HEK293 (cell line): ENCODE measurements around the gene GPER1.

Source experiments
- CTCF ChIA-PET: fragments of 350-600 bp; formaldehyde crosslinking; extraction: SDS; loops from one replicate; lab custom pipeline; 2021; ENCODE audit warnings: antibody characterized with exemption; lab: Yijun Ruan, JAX
- POLR2A ChIA-PET: fragments of 300-600 bp; formaldehyde crosslinking; extraction: SDS; loops from one replicate; lab custom pipeline; 2020; ENCODE audit warnings: antibody characterized with exemption, inconsistent platforms; lab: Yijun Ruan, JAX
- H3K27ac ChIP-seq: fragments of 200-500 bp; sonication (Bioruptor generic); 2 replicates; pipeline ENCODE4 v1.5.1; 2014; ENCODE audit warnings: low read depth, low read length, control low read depth, inconsistent platforms; ENCODE audit errors: extremely low read depth
- H3K36me3 ChIP-seq, 2 experiments: fragments of 200-500 bp in 1 of 2; sonication (Bioruptor generic) in 1 of 2; 1 replicate in 1 of 2; 2 replicates in 1 of 2; pipeline ENCODE4 v1.5.1; 2014 to 2017; ENCODE audit warnings: inconsistent platforms in 2 of 2, low read length in 2 of 2; ENCODE audit not compliant: control insufficient read depth in 2 of 2, insufficient read depth in 1 of 2
- H3K4me1 ChIP-seq: fragments of 200-500 bp; sonication (Bioruptor generic); 2 replicates; pipeline ENCODE4 v1.5.1; 2014; ENCODE audit warnings: mild to moderate bottlenecking, low read length, inconsistent platforms; ENCODE audit not compliant: control insufficient read depth, insufficient read depth
- H3K4me3 ChIP-seq: 2 replicates; pipeline ENCODE4 v1.5.1; 2011; ENCODE audit warnings: low read depth, mild to moderate bottlenecking, control low read depth, low read length, moderate library complexity
- H3K9me3 ChIP-seq: fragments of 200-500 bp; sonication (Bioruptor generic); 2 replicates; pipeline ENCODE4 v1.5.1; 2014; ENCODE audit warnings: low read depth, low read length, inconsistent platforms; ENCODE audit not compliant: control insufficient read depth, insufficient read depth
- AEBP2 ChIP-seq: fragments of 450-650 bp; formaldehyde crosslinking; IDR thresholded peaks from 2 replicates; pipeline ENCODE4 v1.5.1; 2016; ENCODE audit warnings: missing biosample characterization, missing genetic modification characterization, borderline replicate concordance
- GLI2 ChIP-seq: fragments of 450-650 bp; formaldehyde crosslinking; IDR thresholded peaks from 2 replicates; pipeline ENCODE4; 2017; ENCODE audit warnings: missing biosample characterization, missing genetic modification characterization, low read depth, borderline replicate concordance
- GLIS2 ChIP-seq: fragments of 450-650 bp; formaldehyde crosslinking; IDR thresholded peaks from 2 replicates; pipeline ENCODE4 v1.5.1; 2016; ENCODE audit warnings: missing biosample characterization, missing genetic modification characterization
- HOXD13 ChIP-seq: sonication (generic); formaldehyde crosslinking; IDR thresholded peaks from 2 replicates; pipeline ENCODE4 v1.8.0; 2022; ENCODE audit warnings: missing genetic modification reagents, borderline replicate concordance
- OVOL3 ChIP-seq: fragments of 450-650 bp; formaldehyde crosslinking; IDR thresholded peaks from 2 replicates; pipeline ENCODE4 v1.5.1; 2016; ENCODE audit warnings: missing biosample characterization, missing genetic modification characterization
- REST ChIP-seq: fragments of 450-650 bp; formaldehyde crosslinking; IDR thresholded peaks from 2 replicates; pipeline ENCODE4 v1.5.1; 2016; ENCODE audit warnings: missing biosample characterization, missing genetic modification characterization
- SCRT2 ChIP-seq: fragments of 450-650 bp; formaldehyde crosslinking; IDR thresholded peaks from 2 replicates; pipeline ENCODE4 v1.5.1; 2016; ENCODE audit warnings: missing biosample characterization, missing genetic modification characterization
- ZEB2 ChIP-seq: fragments of 450-650 bp; formaldehyde crosslinking; IDR thresholded peaks from 2 replicates; pipeline ENCODE4 v1.5.1; 2016; ENCODE audit warnings: missing biosample characterization, missing genetic modification characterization
- ZNF10 ChIP-seq: fragments of 450-650 bp; formaldehyde crosslinking; IDR thresholded peaks from 2 replicates; pipeline ENCODE4 v1.5.1; 2017; ENCODE audit warnings: missing biosample characterization, missing genetic modification characterization
- ZNF24 ChIP-seq: fragments of 450-650 bp; formaldehyde crosslinking; IDR thresholded peaks from 2 replicates; pipeline ENCODE4 v1.5.1; 2016; ENCODE audit warnings: missing biosample characterization, missing genetic modification characterization
- ZNF280D ChIP-seq: fragments of 450-650 bp; formaldehyde crosslinking; IDR thresholded peaks from 2 replicates; pipeline ENCODE4 v1.5.1; 2016; ENCODE audit warnings: missing biosample characterization, missing genetic modification characterization
- ZNF366 ChIP-seq: fragments of 450-650 bp; formaldehyde crosslinking; conservative IDR thresholded peaks from 2 replicates; pipeline ENCODE4 v1.5.1; 2016; ENCODE audit warnings: missing biosample characterization, missing genetic modification characterization
- ZNF433 ChIP-seq: fragments of 450-650 bp; formaldehyde crosslinking; IDR thresholded peaks from 2 replicates; pipeline ENCODE4 v1.5.1; 2016; ENCODE audit warnings: missing biosample characterization, missing genetic modification characterization, low read depth
- ZNF510 ChIP-seq: fragments of 450-650 bp; formaldehyde crosslinking; IDR thresholded peaks from 2 replicates; pipeline ENCODE4 v1.5.1; 2018; ENCODE audit warnings: mild to moderate bottlenecking, missing genetic modification characterization, missing biosample characterization; ENCODE audit not compliant: insufficient replicate concordance
- ZNF560 ChIP-seq: fragments of 450-650 bp; formaldehyde crosslinking; IDR thresholded peaks from 2 replicates; pipeline ENCODE4 v1.5.1; 2017; ENCODE audit warnings: missing biosample characterization, missing genetic modification characterization, borderline replicate concordance
- ZNF580 ChIP-seq: fragments of 450-650 bp; formaldehyde crosslinking; IDR thresholded peaks from 2 replicates; pipeline ENCODE4 v1.5.1; 2016; ENCODE audit warnings: missing biosample characterization, missing genetic modification characterization
- ZNF600 ChIP-seq: fragments of 450-650 bp; formaldehyde crosslinking; IDR thresholded peaks from 2 replicates; pipeline ENCODE4 v1.5.1; 2016; ENCODE audit warnings: missing biosample characterization, missing genetic modification characterization
- ZNF660 ChIP-seq: fragments of 450-650 bp; IDR thresholded peaks from 2 replicates; pipeline ENCODE4 v1.5.1; 2018; ENCODE audit warnings: missing biosample characterization, mild to moderate bottlenecking, missing genetic modification characterization
- ZNF776 ChIP-seq: fragments of 450-650 bp; formaldehyde crosslinking; IDR thresholded peaks from 2 replicates; pipeline ENCODE4 v1.5.0; 2017; ENCODE audit warnings: missing biosample characterization, missing genetic modification characterization, borderline replicate concordance
- ZSCAN18 ChIP-seq: fragments of 450-650 bp; formaldehyde crosslinking; IDR thresholded peaks from 2 replicates; pipeline ENCODE4 v1.5.1; 2016; ENCODE audit warnings: missing biosample characterization, missing genetic modification characterization

The GPER1 gene

GRCh38 chr7:1136841-1137516, 49.1 kb downstream of the GPER1 start (continued):
- no peak for TF ChIP-seq ZNF433 (tag by site-specific recombination)
- no peak for TF ChIP-seq GLIS2 (tag by site-specific recombination)
- TF ChIP-seq AEBP2 (tag by site-specific recombination): no peak

GRCh38 chr7:1137517-1138167, 49.7 kb downstream of the GPER1 start:
- Histone ChIP-seq H3K9me3 (no peaks in the 10 kb centered on the region), H3K27ac (peak overlapping the region; percentile 13; the same call in 1 of the 2 replicates), H3K4me1 (no peaks in the 10 kb centered on the region; the same call in 1 of the 2 replicates), H3K36me3 (peaks cover 0 to 4% of the 10 kb centered on the region in 2 experiments; a peak in 1 of 3 replicates)
- POLR2A ChIA-PET: interaction anchor here (0.6 to 1.4 kb wide), 5 partner anchors 12 to 38 kb away, joined by 3 to 7 read pairs (median 4); partner anchors contain the start of gene ZFAND2A
- TF ChIP-seq ZNF600 (tag by site-specific recombination) (no peak), ZNF510 (tag by site-specific recombination) (no peak), ZNF24 (tag by site-specific recombination) (0 out of 2 replicates have a peak, but pooled peaks have one; percentile 2), ZNF776 (tag by site-specific recombination) (no peak), ZSCAN18 (tag by site-specific recombination) (no peak), ZNF366 (tag by site-specific recombination) (peak; percentile 50; the same call in 1 of the 2 replicates), HOXD13 (CRISPR knock-in tag) (no peak), ZNF660 (tag by site-specific recombination) (peak; percentile 37; the same call in 1 of the 2 replicates), ZEB2 (0 out of 2 replicates have a peak, but pooled peaks have one; percentile 38), ZNF580 (tag by site-specific recombination) (0 out of 2 replicates have a peak, but pooled peaks have one; percentile 21), SCRT2 (tag by site-specific recombination) (0 out of 2 replicates have a peak, but pooled peaks have one; percentile 35), REST (tag by site-specific recombination) (no peak), ZNF560 (tag by site-specific recombination) (no peak), GLI2 (no peak), ZNF10 (tag by site-specific recombination) (no peak), OVOL3 (tag by site-specific recombination) (no peak), ZNF280D (0 out of 2 replicates have a peak, but pooled peaks have one; percentile 17)
- TF ChIP-seq, all 188 proteins: peak for 7
- CTCF ChIA-PET: interaction anchor here (0.8 to 3.6 kb wide), 9 partner anchors 8 to 145 kb away, joined by 3 to 16 read pairs (median 7); no protein-coding TSS in a partner anchor
- peak overlapping the region; percentile 74 for H3K4me3 ChIP-seq
